Renal pelvis (tissue), 4 donors: ENCODE results near the gene GNE. TPM values are rescaled to one million over a fixed set of nuclear protein-coding genes. Genes with fewer than 3 reads are reported as not detected.
"Not testable (repeated sequence)": the region's sequence is repeated elsewhere in the genome, so short reads cannot be mapped to it uniquely, and the experiment has no call there.

ENCODE experiments used
- DNase-seq: peaks from one replicate; pipeline ENCODE4 v3.0.0-alpha.2; 2013
- polyA plus RNA-seq, 3 donors: library from polyadenylated mRNA; unstranded; fragments of 120-200 nt; gene quantifications; one replicate each; pipeline ENCODE4 v1.2.1, GENCODE V29; 2013; ENCODE audit not compliant: insufficient read length in 3 of 3

GNE gene
- polyA plus RNA-seq, 3 donors: 15.8 to 21.5 (median 18.3) TPM

- DNase-seq: no peak
Observed at GRCh38 chr9:36275060-36275459, 16.8 kb upstream of the GNE start.

GRCh38 chr9:36273354-36273753 is 15.1 kb upstream of the GNE start:
- not testable (repeated sequence) for DNase-seq

- no peak for DNase-seq
Observed at GRCh38 chr9:36268007-36268427, 9.8 kb upstream of the GNE start.

- DNase-seq: no peak
Observed at GRCh38 chr9:36264896-36265295, 6.6 kb upstream of the GNE start.

- no peak for DNase-seq
Observed at GRCh38 chr9:36263683-36264082, 5.4 kb upstream of the GNE start.

GRCh38 chr9:36258996-36259533 is 817 bp upstream of the GNE start:
- DNase-seq: no peak

- DNase-seq: no peak
Observed at GRCh38 chr9:36251428-36251827, 6.8 kb downstream of the GNE start.

GRCh38 chr9:36250079-36250478 is 8.2 kb downstream of the GNE start:
- DNase-seq: no peak

GRCh38 chr9:36249189-36249588 is 9.1 kb downstream of the GNE start:
- DNase-seq: no peak

- peak; percentile 33 for DNase-seq
Observed at GRCh38 chr9:36248061-36248460, 10.2 kb downstream of the GNE start.

GRCh38 chr9:36247356-36247755 is 10.9 kb downstream of the GNE start:
- no peak for DNase-seq

GRCh38 chr9:36245906-36246305 is 12.3 kb downstream of the GNE start:
- no peak for DNase-seq

GRCh38 chr9:36239675-36240074 is 18.6 kb downstream of the GNE start:
- not testable (repeated sequence) for DNase-seq

- not testable (repeated sequence) for DNase-seq
Observed at GRCh38 chr9:36239205-36239604, 19.0 kb downstream of the GNE start.

GRCh38 chr9:36237230-36237629 is 21.0 kb downstream of the GNE start:
- no peak for DNase-seq

- no peak for DNase-seq
Observed at GRCh38 chr9:36222449-36222848, 35.8 kb downstream of the GNE start.

- DNase-seq: no peak
Observed at GRCh38 chr9:36221667-36222066, 36.6 kb downstream of the GNE start.

GRCh38 chr9:36218411-36218901 is 39.8 kb downstream of the GNE start:
- no peak for DNase-seq

- no peak for DNase-seq
Observed at GRCh38 chr9:36218011-36218410, 40.2 kb downstream of the GNE start.

GRCh38 chr9:36217256-36217968 is 40.8 kb downstream of the GNE start:
- no peak for DNase-seq

- DNase-seq: no peak
Observed at GRCh38 chr9:36214571-36214970, 43.7 kb downstream of the GNE start.

- DNase-seq: no peak
Observed at GRCh38 chr9:36213989-36214388, 44.3 kb downstream of the GNE start.

- DNase-seq: no peak
Observed at GRCh38 chr9:36213387-36213786, 44.9 kb downstream of the GNE start.

- no peak for DNase-seq
Observed at GRCh38 chr9:36211510-36211909, 46.7 kb downstream of the GNE start.
